Measurements from ENCODE around the gene CFAP46. TPM values are rescaled to one million over a fixed set of nuclear protein-coding genes. Genes with fewer than 3 reads are reported as not detected.

The CFAP46 gene
- total and polyA plus RNA-seq, 9 of the 15 experiments (the other 6 are each of a cell fraction or from before 2014, with no cell fraction given): not detected

GRCh38 chr10:132793213-132793612 is 149.2 kb downstream of the CFAP46 start:
- Histone ChIP-seq H2AFZ (ENCODE audit: low read depth, low read length) (no peak overlapping the region), H3K9me3 (replicated peaks; ENCODE audit: control insufficient read depth, insufficient read depth, low read depth, low read length) (no peaks in the 10 kb centered on the region), H3K4me1 (replicated peaks in 1 of 2; ENCODE audit: control insufficient read depth in 2 of 2, insufficient read depth in 2 of 2, low read length in 2 of 2) (peaks cover 0 to 11% of the 10 kb centered on the region in 2 experiments; a peak in 1 of 5 replicates), H4K20me1 (replicated peaks; ENCODE audit: control insufficient read depth, insufficient read depth, low read length) (no peaks in the 10 kb centered on the region), H3K79me2 (ENCODE audit: control insufficient read depth, insufficient read depth, low read length) (no peaks in the 10 kb centered on the region), H3K36me3 (ENCODE audit: control insufficient read depth, insufficient read depth, low read length) (no peaks in the 10 kb centered on the region), H3K9me1 (ENCODE audit: control insufficient read depth, insufficient read depth, low read length) (no peaks in the 10 kb centered on the region), H3K9ac (ENCODE audit: insufficient read depth in 1 of 2, low read depth in 2 of 2, low read length in 2 of 2) (no peak overlapping the region), H3K27ac (ENCODE audit: extremely low read depth, low read depth, low read length) (no peak overlapping the region), H3K27me3 (ENCODE audit: control insufficient read depth in 2 of 2, insufficient read depth in 2 of 2, low read length in 2 of 2) (peaks cover 2 to 21% of the 10 kb centered on the region in 2 experiments; a peak in 3 of 5 replicates), H3K4me3 (no peak overlapping the region), H3K4me2 (ENCODE audit: insufficient read depth, low read length) (no peak overlapping the region)
- WGBS (ENCODE audit: insufficient coverage, low coverage, missing lambda C conversion rate): 0% methylated on average over 3 of the region's 9 CpGs
- DNase-seq (ENCODE audit: extremely low read depth in 1 of 4, low spot score in 3 of 4): no peak
- ChIA-PET CTCF (ENCODE audit: low intra/inter-chr PET ratio) (no interaction called here), POLR2A (no interaction called here)
- intact Hi-C loops (cut with micrococcal nuclease): loop anchor here (10.0 kb wide), 1 partner anchor 138 kb away; no protein-coding TSS in a partner anchor
- TF ChIP-seq ZBTB1 (CRISPR knock-in tag; IDR thresholded peaks at IDR 0.05; ENCODE audit: borderline replicate concordance, low read depth) (no peak), ATF1 (CRISPR knock-in tag; IDR thresholded peaks at IDR 0.05) (no peak), ATF1 (tag; IDR thresholded peaks at IDR 0.05) (no peak), CTCF (IDR thresholded peaks at IDR 0.05 in 2 of 3, conservative IDR thresholded peaks at IDR 0.05 in 1 of 3; ENCODE audit: insufficient read depth in 2 of 3, low read depth in 1 of 3, low read length in 3 of 3) (peak in 2 of 3 experiments; percentile 11 to 13; a peak in 1 of 6 replicates)
- in situ Hi-C loops (cut with MboI): no loop called here
- FAIRE-seq: no peak
- BruUV-seq (replicated peaks): no TSS peak
- 0 out of 3 replicates have a peak, but pooled peaks have one; percentile 25 for ATAC-seq
